PFSK-1 (cell line): ENCODE measurements around the gene HOXC6.

Source experiments
- FOXP2 ChIP-seq: optimal IDR thresholded peaks from 2 replicates; pipeline ENCODE3; 2011; ENCODE audit warnings: borderline replicate concordance, control low read depth, inconsistent platforms; ENCODE audit not compliant: insufficient read depth; ENCODE audit errors: extremely low read length, extremely low read depth
- POLR2AphosphoS5 ChIP-seq: IDR thresholded peaks from 2 replicates; pipeline ENCODE4 v1.6.1; 2012; ENCODE audit warnings: low read depth, mild to moderate bottlenecking, control low read depth, low read length, moderate library complexity
- SIN3A ChIP-seq: IDR thresholded peaks from 2 replicates; pipeline ENCODE4 v1.6.1; 2012; ENCODE audit warnings: mild to moderate bottlenecking, low read length, moderate library complexity, borderline replicate concordance; ENCODE audit not compliant: insufficient read depth
- TAF1 ChIP-seq: IDR thresholded peaks from 2 replicates; pipeline ENCODE4 v1.6.1; 2012; ENCODE audit warnings: low read length, control low read depth, borderline replicate concordance; ENCODE audit not compliant: insufficient read depth
- TF ChIP-seq, protein P1 (sequence below), 2 experiments: IDR thresholded peaks; 2 replicates each; pipeline versions ENCODE4 v1.6.1 to v1.8.0; 2011 to 2012; ENCODE audit warnings: low read depth in 2 of 2, low read length in 2 of 2, control low read depth in 1 of 2, inconsistent platforms in 1 of 2, mild to moderate bottlenecking in 1 of 2, moderate library complexity in 1 of 2; ENCODE audit not compliant: insufficient read depth in 1 of 2

Gene HOXC6

DNA sequence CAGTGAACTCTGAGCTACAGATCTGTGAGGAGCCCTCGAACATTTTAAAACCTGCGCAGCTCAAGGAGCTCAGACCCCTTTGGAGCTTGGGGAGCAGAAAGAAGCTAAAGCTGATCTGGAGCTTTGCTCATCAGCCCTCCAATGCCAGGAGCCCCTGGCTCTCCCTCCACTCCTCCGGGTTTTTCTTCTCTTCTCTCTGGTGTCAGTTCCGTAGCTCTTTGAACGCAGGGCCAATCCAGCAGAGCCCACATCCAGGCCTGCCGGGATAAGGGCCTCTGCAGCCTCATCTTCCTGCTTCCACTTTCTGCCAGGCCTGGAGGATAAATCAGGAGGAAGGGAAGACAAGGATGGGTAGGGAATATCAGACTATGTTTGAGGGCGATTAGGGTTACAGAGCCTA lies 31.4 kb downstream of the HOXC6 start:
- TF ChIP-seq SIN3A (no peak), TAF1 (no peak), POLR2AphosphoS5 (no peak), FOXP2 (no peak)
- TF ChIP-seq, protein P1, sequence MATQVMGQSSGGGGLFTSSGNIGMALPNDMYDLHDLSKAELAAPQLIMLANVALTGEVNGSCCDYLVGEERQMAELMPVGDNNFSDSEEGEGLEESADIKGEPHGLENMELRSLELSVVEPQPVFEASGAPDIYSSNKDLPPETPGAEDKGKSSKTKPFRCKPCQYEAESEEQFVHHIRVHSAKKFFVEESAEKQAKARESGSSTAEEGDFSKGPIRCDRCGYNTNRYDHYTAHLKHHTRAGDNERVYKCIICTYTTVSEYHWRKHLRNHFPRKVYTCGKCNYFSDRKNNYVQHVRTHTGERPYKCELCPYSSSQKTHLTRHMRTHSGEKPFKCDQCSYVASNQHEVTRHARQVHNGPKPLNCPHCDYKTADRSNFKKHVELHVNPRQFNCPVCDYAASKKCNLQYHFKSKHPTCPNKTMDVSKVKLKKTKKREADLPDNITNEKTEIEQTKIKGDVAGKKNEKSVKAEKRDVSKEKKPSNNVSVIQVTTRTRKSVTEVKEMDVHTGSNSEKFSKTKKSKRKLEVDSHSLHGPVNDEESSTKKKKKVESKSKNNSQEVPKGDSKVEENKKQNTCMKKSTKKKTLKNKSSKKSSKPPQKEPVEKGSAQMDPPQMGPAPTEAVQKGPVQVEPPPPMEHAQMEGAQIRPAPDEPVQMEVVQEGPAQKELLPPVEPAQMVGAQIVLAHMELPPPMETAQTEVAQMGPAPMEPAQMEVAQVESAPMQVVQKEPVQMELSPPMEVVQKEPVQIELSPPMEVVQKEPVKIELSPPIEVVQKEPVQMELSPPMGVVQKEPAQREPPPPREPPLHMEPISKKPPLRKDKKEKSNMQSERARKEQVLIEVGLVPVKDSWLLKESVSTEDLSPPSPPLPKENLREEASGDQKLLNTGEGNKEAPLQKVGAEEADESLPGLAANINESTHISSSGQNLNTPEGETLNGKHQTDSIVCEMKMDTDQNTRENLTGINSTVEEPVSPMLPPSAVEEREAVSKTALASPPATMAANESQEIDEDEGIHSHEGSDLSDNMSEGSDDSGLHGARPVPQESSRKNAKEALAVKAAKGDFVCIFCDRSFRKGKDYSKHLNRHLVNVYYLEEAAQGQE (IDR thresholded peaks at IDR 0.05; ENCODE audit: insufficient read depth in 1 of 2, low read depth in 2 of 2, low read length in 2 of 2) = no peak

DNA sequence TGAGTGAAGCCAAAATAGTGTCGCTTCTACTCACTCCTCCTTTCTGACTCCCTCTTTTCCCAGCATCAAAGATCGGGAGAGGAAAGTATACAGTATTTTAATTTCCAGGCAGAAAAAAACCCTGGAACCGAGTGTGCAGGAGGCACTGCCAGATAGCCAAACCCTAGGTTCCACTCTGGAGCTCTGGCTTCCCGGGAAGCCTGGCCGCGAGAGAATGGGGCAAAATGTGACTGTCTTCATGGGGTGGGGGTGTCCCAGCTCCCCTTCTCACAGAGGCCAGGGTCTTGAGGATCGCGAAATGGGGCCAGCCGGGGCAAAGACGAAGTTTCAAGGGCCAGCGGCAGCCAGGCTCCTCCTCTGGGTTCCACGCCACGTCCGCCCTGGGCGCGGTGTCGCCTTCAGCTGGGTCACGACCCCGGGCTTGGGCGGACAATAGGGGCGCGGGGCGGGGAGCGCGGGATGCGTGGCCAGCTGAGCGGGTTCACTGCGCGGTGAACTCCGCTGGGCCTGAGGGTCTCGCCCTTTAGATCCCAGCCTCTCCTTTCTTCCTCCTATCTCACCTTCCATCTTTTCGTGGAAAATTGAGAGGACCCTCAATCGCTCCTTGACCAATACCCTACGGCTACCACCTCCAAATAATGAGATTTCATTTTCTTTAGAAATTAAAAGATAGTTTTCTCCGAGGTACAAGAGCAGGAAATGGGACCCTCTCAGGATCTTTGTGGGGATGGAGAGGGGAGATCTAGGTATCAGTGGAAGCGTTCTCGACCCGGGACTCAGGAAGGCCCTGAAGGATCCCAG lies 32.1 kb downstream of the HOXC6 start:
- no peak for TF ChIP-seq SIN3A
- no peak for TF ChIP-seq TAF1
- no peak for TF ChIP-seq POLR2AphosphoS5
- TF ChIP-seq FOXP2 = no peak
- TF ChIP-seq, protein P1 (IDR thresholded peaks at IDR 0.05; ENCODE audit: insufficient read depth in 1 of 2, low read depth in 2 of 2, low read length in 2 of 2) = no peak

DNA sequence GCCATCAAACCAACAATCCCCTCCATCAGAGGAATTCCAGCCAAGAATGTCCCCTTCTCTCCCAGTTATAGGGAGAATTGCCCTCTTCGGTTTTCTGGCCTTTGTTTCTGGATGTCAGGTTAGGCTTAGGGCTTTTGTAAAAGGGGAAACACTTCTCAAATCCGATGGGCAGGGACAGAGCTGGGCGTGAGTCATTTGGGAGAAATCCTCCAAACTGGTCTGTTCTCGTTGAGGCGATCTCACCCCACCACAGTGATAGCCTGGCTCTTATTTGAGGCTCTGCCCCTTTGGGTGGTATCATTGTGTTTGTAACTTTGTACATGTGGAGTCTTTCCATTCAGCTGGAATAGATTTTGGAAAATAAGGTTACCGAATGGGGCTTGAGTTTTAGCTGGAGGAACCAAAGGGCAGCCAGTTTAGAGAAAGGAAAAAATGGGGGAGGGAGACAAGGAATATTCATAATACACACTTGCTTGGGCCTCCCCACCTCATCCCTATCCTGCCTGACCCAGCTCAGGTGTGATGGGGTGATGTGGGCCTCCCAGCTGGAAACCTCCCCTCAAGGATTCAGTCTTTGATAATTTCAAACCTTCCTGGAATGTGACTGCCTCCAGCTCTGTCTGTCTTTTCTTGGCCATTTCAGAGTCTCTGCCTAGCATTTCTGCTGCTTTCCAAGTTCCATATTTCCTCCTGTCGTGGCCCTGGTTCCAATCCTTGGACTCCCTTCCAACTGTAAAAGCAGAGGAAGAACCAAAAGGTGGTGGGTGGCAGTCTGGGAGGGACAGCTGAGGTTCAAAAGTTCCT lies 32.9 kb downstream of the HOXC6 start:
- TF ChIP-seq SIN3A (no peak), FOXP2 (no peak)
- TF ChIP-seq, protein P1 (IDR thresholded peaks at IDR 0.05; ENCODE audit: insufficient read depth in 1 of 2, low read depth in 2 of 2, low read length in 2 of 2) = no peak

DNA sequence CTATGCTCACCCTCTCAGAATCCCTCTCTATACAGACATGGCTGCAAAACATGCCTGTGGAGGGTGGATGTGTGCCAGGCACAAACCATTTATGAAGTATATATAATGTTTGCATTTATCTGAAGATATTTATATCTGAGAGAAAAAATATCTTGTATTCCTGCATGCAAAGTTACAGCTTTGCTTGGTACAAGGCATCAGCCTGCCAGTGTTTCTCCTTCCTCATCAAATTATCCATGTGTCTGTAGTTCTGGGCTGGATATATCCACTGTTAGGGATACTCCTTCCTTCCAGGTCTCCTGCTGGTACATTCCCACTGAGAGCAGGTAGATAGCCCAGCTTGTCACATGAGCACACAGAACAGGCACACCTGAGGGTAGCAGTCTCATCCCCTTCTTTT lies 37.4 kb downstream of the HOXC6 start:
- TF ChIP-seq TAF1 = no peak
- no peak for TF ChIP-seq FOXP2
- TF ChIP-seq POLR2AphosphoS5 = no peak
- TF ChIP-seq, protein P1 (IDR thresholded peaks at IDR 0.05; ENCODE audit: insufficient read depth in 1 of 2, low read depth in 2 of 2, low read length in 2 of 2) = no peak
- no peak for TF ChIP-seq SIN3A
